ENCODE results near the gene HUS1B. TPM values are rescaled to one million over a fixed set of nuclear protein-coding genes. Genes with fewer than 3 reads are reported as not detected.

Gene HUS1B
- total RNA-seq, 1 donor from 2014 or later, result 0.53 TPM

DNA sequence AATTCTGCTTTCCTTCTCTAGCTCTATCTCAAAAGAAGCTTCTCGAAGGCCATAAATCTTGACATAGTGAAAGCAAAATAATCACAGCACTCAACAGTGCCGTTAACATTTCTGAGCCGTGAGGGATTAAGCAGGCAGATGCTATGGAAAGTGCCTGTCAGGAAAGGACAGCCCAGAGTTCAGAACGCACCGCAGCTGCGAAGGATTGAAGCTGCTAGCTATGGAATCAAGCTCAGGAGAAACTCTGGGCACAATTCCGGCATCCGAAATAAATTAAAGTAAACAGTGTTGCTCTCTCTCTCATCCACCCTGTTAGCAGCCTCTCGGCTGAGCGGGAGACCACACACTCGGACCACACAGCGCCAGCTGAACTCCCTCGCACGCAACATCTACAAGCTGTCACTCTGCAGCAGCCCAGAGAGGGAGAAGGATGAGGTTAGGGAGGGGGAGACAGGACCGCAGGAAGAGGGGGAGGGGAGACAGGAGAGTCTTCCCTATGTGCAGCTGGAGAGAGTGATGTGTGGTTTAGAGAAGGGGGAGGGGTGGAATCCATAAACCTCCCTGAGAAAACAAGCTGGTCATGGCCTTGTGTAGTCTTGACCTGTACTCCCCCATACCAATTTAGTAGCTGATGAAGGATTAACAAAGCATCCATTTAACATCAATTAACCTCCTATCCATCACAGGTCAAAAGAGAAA, 27.0 kb upstream of the HUS1B start:
- Histone ChIP-seq H3K36me3 (ENCODE audit: control insufficient read depth, insufficient read depth, low read length) (peaks cover 6% of the 10 kb centered on the region), H3K4me3 (ENCODE audit: low read depth, low read length) (no peak overlapping the region), H3K27me3 (ENCODE audit: control insufficient read depth, insufficient read depth, low read length) (no peaks in the 10 kb centered on the region)
- DNase-seq (ENCODE audit: low read depth), result no peak
- no peak for FAIRE-seq
- TF ChIP-seq, protein P1, sequence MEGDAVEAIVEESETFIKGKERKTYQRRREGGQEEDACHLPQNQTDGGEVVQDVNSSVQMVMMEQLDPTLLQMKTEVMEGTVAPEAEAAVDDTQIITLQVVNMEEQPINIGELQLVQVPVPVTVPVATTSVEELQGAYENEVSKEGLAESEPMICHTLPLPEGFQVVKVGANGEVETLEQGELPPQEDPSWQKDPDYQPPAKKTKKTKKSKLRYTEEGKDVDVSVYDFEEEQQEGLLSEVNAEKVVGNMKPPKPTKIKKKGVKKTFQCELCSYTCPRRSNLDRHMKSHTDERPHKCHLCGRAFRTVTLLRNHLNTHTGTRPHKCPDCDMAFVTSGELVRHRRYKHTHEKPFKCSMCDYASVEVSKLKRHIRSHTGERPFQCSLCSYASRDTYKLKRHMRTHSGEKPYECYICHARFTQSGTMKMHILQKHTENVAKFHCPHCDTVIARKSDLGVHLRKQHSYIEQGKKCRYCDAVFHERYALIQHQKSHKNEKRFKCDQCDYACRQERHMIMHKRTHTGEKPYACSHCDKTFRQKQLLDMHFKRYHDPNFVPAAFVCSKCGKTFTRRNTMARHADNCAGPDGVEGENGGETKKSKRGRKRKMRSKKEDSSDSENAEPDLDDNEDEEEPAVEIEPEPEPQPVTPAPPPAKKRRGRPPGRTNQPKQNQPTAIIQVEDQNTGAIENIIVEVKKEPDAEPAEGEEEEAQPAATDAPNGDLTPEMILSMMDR (IDR thresholded peaks at IDR 0.05; ENCODE audit: insufficient read depth, low read length, severe bottlenecking), result no peak

DNA sequence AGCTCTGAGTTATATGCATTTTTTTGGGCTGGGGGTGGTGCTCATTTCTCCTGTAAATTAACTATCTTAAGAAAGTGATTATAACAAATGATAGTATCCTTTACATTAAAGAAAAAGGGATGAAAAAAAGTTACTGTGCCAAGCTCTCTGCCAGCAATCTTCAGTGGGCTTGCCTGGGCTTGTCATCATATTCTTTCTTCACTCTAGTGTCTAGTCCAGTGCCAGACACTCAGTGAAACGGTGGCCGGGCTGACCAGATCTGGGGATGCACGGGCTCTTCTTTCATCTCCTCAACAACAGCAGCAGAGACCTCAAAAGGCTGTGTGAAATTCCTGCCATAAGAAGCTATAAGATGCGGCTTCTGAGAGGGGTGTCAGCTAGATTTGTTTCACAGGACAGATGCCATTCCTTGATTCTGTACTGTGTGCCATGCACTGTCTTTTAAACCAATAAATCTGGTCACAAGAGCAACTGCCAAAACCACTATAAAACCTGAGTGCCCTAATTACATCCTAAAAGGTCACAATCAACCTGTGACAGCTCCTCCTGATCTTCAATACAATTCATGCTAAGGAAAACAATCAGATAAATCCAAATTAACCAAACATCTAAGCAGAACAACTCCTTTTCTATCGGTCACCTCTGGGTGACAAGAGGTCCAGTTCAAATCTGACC, 23.9 kb upstream of the HUS1B start:
- DNase-seq (ENCODE audit: low read depth) (peak; percentile 60), FAIRE-seq (no peak)
- Histone ChIP-seq H3K4me3 (ENCODE audit: low read depth, low read length) (no peak overlapping the region), H3K27me3 (ENCODE audit: control insufficient read depth, insufficient read depth, low read length) (no peaks in the 10 kb centered on the region), H3K36me3 (ENCODE audit: control insufficient read depth, insufficient read depth, low read length) (no peaks in the 10 kb centered on the region)
- TF ChIP-seq, protein P1 (IDR thresholded peaks at IDR 0.05; ENCODE audit: insufficient read depth, low read length, severe bottlenecking), result no peak

DNA sequence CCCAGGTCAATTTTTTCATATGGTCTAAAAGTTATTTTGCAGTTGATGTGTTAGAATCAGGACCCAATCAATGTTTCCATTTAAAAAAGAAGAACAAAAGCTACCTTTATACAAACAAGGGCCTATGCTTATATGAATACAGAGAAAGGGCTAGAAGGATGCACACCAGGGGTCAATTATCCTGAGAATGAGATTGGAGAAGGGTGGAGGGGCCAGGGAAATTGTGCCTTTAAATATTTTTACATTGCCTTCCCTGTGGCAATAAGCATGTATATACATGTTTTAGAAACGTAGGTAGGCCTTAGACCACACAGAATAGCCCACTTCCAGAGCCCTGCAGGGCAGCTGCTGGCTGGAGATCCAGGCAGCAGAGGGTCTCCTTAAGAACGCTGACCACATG, 23.4 kb upstream of the HUS1B start:
- Histone ChIP-seq H3K4me3 (ENCODE audit: low read depth, low read length) (no peak overlapping the region), H3K36me3 (ENCODE audit: control insufficient read depth, insufficient read depth, low read length) (no peaks in the 10 kb centered on the region)
- peak; percentile 13 for DNase-seq (ENCODE audit: low read depth)

DNA sequence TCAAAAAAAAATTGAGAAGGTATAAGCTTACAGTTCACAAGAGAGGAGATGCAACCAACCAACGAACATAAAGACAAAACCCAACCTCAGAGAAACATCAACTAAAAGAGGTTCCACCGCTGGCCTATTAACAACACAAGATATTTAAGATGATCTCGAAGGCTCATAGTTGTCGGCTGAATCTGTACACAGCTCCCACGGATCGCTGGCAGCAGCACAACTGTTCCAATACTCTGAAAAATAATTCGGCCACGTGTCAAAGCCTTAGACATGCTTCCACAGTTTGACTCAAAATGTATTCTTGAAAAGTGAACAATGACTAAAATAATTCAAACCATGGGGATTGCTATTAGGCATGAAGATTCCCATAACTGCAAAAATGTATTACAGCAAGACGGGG, 22.4 kb upstream of the HUS1B start:
- Histone ChIP-seq H3K36me3 (ENCODE audit: control insufficient read depth, insufficient read depth, low read length) (no peaks in the 10 kb centered on the region), H3K27me3 (ENCODE audit: control insufficient read depth, insufficient read depth, low read length) (no peaks in the 10 kb centered on the region), H3K4me3 (ENCODE audit: low read depth, low read length) (no peak overlapping the region)
- DNase-seq (ENCODE audit: low read depth) (no peak), FAIRE-seq (no peak)
- TF ChIP-seq, protein P1 (IDR thresholded peaks at IDR 0.05; ENCODE audit: insufficient read depth, low read length, severe bottlenecking), result no peak

More for the DNA sequence above, 23.4 kb upstream of the HUS1B start:
- no peaks in the 10 kb centered on the region for H3K27me3 ChIP-seq (ENCODE audit: control insufficient read depth, insufficient read depth, low read length)
- TF ChIP-seq, protein P1 (IDR thresholded peaks at IDR 0.05; ENCODE audit: insufficient read depth, low read length, severe bottlenecking), result no peak
- no peak for FAIRE-seq

DNA sequence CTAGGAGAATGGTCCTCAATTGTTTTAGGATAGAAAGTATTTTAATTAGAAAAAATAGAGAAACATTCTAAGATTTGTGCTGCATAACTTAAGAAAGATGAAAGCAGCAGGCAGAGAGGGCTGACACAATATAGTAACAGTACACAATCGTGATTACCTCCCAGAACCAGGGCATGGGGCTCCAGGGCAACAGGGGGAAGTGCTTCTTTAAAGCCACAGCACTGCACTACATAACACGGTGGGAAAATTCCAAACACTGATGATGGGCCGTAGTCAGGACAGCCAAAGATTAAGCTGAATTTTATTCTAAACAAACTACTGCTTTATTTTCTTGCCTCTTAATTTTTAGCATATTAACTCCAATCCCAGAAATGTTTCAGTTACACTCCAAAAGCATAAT, 21.6 kb upstream of the HUS1B start:
- DNase-seq (ENCODE audit: low read depth), result no peak
- no peak for FAIRE-seq
- Histone ChIP-seq H3K27me3 (ENCODE audit: control insufficient read depth, insufficient read depth, low read length) (no peaks in the 10 kb centered on the region), H3K36me3 (ENCODE audit: control insufficient read depth, insufficient read depth, low read length) (no peaks in the 10 kb centered on the region), H3K4me3 (ENCODE audit: low read depth, low read length) (no peak overlapping the region)
- TF ChIP-seq, protein P1 (IDR thresholded peaks at IDR 0.05; ENCODE audit: insufficient read depth, low read length, severe bottlenecking), result no peak

Data from bronchial epithelial cell (primary cell).